GM12873 (cell line): ENCODE data around the gene HPS1.

Source experiments
- TF ChIP-seq, protein P1 (sequence below): IDR thresholded peaks from 2 replicates; pipeline ENCODE4 v1.5.1; 2012; ENCODE audit warnings: low read depth, mild to moderate bottlenecking, moderate library complexity, low read length, control low read depth; ENCODE audit not compliant: insufficient read depth; ENCODE audit errors: missing control alignments

The HPS1 gene

DNA sequence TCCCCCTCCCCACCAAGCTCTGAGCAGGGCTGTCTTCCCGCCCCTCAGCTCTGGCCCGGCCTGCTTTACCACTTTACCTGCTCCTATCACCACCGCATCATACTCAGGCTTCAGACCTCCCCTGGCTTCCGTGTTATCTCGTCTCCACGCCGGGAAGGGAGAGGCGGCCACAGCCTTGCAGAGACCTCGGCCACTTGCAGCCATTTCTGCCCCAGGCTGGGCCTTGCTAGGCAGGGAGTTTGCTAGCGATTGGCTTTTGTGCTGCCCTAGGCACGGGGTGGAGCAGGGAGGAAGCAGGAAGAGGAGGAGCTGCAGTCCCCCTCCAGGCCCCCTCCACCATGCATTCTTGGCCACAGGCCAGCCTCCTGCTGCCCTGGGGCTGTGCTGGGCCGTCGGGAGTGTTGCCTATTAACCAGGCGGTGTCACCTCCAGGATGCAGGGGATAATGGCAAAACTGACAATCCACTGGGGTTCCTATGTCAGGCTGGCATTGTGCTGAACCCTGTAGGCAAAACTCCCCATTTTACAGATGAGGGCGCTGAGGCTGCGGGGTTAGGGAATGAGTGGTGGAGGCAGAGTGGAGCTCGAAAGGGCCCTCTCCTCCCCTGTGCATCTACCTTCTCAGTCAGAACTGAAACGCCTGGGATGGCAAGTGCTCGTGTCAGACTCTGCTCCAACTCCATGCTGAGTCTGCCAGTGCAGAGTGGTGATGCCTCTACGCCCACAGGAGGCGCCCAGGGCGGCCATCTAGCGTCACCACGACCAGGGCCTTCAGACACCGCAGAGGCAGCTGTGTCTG lies 31.6 kb downstream of the HPS1 start, which contains the start of gene PYROXD2:
Gene PYROXD2, minus strand, starts transcription at position 251 of the 799 bp plus-strand sequence. Its CDS starts 47 bp downstream, at position 204.
- TF ChIP-seq, protein P1, sequence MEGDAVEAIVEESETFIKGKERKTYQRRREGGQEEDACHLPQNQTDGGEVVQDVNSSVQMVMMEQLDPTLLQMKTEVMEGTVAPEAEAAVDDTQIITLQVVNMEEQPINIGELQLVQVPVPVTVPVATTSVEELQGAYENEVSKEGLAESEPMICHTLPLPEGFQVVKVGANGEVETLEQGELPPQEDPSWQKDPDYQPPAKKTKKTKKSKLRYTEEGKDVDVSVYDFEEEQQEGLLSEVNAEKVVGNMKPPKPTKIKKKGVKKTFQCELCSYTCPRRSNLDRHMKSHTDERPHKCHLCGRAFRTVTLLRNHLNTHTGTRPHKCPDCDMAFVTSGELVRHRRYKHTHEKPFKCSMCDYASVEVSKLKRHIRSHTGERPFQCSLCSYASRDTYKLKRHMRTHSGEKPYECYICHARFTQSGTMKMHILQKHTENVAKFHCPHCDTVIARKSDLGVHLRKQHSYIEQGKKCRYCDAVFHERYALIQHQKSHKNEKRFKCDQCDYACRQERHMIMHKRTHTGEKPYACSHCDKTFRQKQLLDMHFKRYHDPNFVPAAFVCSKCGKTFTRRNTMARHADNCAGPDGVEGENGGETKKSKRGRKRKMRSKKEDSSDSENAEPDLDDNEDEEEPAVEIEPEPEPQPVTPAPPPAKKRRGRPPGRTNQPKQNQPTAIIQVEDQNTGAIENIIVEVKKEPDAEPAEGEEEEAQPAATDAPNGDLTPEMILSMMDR: no peak

DNA sequence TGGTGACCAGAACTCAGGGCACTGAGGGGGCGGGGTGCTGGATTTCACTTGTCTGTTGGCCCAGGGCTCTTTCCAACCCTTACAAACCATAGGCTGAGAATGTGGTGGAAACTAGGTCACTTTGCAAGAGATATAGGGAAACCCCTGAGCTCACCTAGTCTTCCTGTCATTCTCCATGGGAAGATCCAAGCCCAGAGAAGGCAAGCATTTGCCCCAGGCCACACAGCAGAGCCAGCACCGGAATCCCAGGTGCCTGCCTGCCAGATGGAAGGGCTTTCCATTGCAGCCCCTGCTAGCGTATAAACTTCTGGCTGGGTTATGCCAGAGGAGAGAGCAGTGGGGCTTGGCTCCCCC lies 32.2 kb downstream of the HPS1 start:
- TF ChIP-seq, protein P1: no peak

DNA sequence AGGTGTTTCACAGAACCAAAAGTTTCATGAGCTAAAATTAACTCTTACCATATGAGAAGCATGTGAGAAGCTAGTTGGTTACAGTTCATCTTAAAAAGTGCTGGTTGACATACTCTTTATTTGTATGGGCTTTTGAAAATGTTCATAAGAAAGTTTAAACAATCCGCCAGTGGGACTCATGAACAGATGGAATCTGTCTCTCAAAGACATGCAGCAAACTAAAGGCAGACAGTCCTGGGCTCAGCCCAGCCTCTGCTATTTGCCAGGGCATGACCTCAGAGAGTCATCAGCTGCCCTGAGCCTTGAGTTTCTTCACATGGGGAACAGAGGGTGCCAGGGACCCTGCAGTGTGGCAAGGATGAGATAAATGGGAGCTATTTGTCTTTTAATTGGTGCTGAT lies 35.0 kb downstream of the HPS1 start:
- TF ChIP-seq, protein P1: no peak

DNA sequence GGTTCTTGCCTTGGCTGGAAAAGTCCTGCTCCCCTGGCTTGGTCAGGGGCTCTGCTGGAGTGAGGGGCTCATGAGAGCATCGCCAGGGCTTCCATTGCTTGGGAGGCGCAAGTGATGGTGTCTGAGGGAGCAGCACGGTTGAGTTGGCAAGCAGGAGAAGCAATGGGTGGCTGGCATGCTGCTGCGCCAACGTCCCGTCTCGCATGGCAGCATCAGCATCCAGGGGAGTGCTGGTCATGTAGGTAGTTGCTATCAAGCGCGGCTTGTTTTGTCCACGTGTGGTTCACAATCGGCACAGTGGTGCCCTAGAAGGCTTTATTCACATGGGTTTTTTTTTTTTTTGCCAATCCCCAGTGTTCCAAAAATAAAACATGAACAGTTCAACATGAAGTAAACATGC lies 35.6 kb downstream of the HPS1 start:
- TF ChIP-seq, protein P1: no peak

DNA sequence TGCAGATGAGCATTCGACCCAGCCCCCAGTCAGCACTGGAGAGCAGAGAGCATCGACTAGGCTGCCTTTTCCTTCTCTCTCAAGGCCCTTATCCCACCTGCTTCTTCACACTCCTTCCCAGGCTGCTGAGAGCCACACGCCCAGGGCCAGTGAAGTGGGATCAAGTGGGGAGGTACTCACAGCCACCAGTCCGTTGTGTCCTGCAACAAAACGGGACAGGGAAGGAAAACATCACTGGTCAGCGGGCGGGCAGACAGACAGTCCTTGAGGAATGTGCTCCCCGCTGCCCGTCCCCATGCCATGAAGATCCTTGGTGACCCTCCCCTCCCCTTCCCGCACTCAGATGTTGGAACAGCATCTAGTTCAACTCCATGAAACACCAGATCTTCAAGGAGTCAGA lies 36.0 kb downstream of the HPS1 start:
- TF ChIP-seq, protein P1: no peak

DNA sequence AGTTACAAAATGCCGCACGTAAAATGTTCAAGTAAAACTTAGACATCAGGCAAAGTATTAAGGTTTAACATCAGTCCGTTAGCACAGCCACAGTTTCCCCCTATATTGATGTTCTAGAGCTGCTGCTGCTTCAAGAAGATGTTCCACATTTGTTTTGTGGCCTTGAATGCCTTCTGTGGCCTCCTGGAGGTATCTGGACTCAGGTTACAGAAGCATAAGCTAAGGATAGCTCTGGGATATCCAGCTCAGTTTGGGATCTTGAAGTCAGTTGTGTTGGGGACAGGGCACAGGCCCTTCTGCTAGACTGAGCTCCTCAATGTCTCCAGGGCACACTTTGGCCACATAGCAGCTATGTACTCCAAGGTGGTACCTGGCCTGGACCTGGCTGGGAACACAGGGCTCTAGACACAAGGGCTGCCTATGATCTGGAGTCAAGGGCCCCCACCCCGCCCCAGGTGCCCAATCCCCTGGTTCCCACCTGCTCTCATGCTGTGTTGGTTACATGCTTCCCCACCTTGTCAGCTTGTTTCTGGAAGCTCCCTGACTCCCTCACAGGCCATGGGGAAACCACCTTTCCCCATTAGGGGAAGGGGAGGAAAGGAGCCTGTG lies 36.5 kb downstream of the HPS1 start:
- TF ChIP-seq, protein P1: no peak

DNA sequence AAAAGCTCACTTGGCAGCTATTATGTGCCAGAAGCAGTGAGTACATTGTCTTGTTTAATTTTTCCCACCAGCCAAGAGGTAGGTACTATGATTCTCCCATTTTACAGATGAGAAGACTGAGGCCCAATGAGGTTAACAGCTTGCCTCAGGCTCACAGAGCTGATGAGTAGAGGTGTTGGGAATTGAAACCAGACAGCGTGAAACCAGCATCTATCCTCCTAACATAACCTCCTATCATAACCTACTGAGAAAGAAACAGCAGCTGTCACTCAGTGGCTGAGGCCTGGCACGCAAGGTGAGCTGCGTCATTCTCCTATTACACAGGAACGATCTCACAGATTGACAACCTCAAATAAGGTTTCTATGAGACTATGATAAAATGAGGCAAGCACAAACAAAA lies 37.9 kb downstream of the HPS1 start:
- TF ChIP-seq, protein P1: no peak
